ENCODE results near the gene INAFM2. TPM values are rescaled to one million over a fixed set of nuclear protein-coding genes. Genes with fewer than 3 reads are reported as not detected.

Gene INAFM2
- total RNA-seq, 1 donor from 2014 or later, result 80.6 TPM

DNA sequence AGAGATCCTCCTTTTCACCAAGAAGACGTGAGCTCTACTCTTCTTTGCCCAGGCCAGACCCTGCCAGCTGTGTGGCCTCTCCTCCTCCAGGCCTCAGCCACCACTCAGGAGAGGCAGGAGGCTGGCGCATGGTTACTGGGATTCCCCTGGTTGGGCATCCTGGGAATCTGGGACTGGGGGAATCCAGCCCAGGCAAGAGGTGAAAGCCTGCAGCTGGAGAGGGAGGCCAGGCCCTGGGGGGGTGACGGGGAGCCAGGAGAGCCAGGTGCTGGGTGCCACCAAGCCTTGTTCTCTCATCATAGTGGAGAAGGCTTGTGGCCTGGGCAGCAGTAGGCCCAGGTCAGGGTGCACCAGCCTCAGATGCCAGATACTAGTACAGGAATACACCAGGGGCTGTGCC, 11.0 kb downstream of the INAFM2 start:
- H3K4me3 Mint-ChIP-seq (ENCODE audit: unreplicated experiment), result no peak overlapping the region

DNA sequence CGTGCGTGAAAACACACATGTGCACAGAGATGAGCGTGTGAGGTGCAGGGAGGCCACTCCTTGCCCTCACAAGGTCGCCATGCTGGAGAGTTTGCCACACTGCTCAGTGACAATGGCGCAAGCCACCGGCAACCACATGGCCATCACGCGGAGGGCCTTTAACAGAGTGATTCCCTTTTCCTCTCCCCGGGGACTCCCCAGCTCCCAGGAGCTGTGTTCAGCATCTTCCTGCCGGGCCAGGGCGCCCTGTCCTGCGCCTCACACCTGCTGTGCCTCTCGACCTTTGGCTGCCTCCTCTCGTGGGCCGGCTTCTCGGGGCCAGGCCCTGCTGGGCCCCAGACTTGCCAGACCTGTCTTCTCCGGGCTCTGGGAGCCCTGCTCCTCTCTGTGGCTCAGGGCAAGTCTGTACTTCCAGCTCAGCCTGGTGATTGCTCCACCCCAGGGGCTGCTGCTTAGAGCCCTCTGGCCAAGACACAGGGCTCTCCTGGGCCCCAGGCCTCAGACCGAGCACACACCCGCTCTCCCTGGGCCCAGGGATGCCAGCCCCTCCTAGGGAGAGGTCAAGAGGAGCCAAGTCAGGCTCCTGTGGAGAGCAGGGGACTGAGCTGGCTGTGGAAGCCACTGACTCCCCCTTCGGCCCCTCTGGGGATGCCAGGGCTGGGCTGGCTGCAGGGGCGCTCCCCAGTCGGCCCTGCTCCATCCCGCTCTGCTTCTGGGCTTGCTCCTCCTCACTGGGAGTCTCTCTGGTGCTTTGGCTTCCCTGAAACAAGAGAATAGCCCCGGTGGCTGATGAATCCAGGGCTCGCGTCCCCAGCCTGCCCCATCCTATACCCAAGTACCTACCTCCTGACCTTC, 11.7 kb downstream of the INAFM2 start:
- Mint-ChIP-seq H3K27ac (ENCODE audit: unreplicated experiment) (peak overlapping the region; percentile 95), H3K36me3 (ENCODE audit: low read depth) (peaks cover 5% of the 10 kb centered on the region), H3K9me3 (ENCODE audit: low read depth) (no peaks in the 10 kb centered on the region), H3K4me3 (ENCODE audit: unreplicated experiment) (no peak overlapping the region), H3K4me1 (ENCODE audit: low read depth) (peaks cover 95% of the 10 kb centered on the region), H3K27me3 (ENCODE audit: low read depth) (no peaks in the 10 kb centered on the region)
- TF ChIP-seq, protein P1, sequence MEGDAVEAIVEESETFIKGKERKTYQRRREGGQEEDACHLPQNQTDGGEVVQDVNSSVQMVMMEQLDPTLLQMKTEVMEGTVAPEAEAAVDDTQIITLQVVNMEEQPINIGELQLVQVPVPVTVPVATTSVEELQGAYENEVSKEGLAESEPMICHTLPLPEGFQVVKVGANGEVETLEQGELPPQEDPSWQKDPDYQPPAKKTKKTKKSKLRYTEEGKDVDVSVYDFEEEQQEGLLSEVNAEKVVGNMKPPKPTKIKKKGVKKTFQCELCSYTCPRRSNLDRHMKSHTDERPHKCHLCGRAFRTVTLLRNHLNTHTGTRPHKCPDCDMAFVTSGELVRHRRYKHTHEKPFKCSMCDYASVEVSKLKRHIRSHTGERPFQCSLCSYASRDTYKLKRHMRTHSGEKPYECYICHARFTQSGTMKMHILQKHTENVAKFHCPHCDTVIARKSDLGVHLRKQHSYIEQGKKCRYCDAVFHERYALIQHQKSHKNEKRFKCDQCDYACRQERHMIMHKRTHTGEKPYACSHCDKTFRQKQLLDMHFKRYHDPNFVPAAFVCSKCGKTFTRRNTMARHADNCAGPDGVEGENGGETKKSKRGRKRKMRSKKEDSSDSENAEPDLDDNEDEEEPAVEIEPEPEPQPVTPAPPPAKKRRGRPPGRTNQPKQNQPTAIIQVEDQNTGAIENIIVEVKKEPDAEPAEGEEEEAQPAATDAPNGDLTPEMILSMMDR (IDR thresholded peaks at IDR 0.05), result no peak
- no peak for DNase-seq (ENCODE audit: low spot score)

More for the DNA sequence above, 11.0 kb downstream of the INAFM2 start:
- Mint-ChIP-seq H3K27me3 (ENCODE audit: low read depth) (no peaks in the 10 kb centered on the region), H3K4me1 (ENCODE audit: low read depth) (peaks cover 95% of the 10 kb centered on the region), H3K36me3 (ENCODE audit: low read depth) (peaks cover 5% of the 10 kb centered on the region), H3K9me3 (ENCODE audit: low read depth) (no peaks in the 10 kb centered on the region), H3K27ac (ENCODE audit: unreplicated experiment) (peak overlapping the region; percentile 87)
- DNase-seq (ENCODE audit: low spot score), result no peak
- TF ChIP-seq, protein P1 (IDR thresholded peaks at IDR 0.05), result no peak

DNA sequence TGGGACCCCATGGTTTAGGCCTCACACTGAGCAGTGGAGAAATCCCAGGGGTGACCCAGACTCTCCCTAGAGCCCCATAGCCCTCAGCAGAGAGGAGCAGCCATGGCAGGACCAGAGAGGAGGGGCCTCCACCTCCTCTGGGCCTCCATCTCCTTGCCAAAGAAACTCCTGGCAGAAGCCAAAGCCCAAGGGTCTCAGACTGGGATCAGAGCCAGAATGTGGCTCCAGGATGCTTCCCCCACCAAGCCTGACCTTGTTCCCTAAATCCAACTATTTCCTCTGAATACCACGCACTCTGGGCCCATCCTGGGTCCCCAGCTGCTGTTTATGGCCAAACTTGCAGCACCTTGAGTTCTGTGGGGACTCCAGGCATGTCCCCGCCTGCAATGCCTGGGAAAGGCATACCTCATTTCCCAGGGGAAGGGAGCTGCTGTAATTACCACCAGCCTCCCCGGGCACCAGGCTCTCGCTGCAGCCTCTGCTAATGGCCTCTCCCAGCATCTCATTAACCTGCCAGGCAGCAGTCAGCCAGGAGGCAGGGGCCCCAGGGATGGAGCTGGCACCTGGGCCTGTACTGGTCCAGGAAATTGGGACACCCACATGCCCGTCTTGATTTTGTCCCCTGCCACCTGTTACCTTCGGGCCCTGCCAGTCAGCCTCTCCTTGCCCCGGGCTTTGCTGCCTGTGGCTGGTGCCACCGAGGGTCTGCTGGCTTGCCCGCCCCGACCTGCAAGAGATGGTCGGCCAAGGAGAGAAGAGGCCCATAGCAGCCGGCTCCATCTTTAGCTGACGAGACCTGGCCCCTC, 12.6 kb downstream of the INAFM2 start:
- DNase-seq (ENCODE audit: low spot score), result no peak
- H3K9me3 Mint-ChIP-seq (ENCODE audit: low read depth), result no peaks in the 10 kb centered on the region
- H3K4me1 Mint-ChIP-seq (ENCODE audit: low read depth), result peaks cover 95% of the 10 kb centered on the region
- H3K4me3 Mint-ChIP-seq (ENCODE audit: unreplicated experiment), result peak overlapping the region; percentile 19
- H3K27me3 Mint-ChIP-seq (ENCODE audit: low read depth), result no peaks in the 10 kb centered on the region
- H3K27ac Mint-ChIP-seq (ENCODE audit: unreplicated experiment), result peak overlapping the region; percentile 95
- TF ChIP-seq, protein P1 (IDR thresholded peaks at IDR 0.05), result no peak
- peaks cover 3% of the 10 kb centered on the region for H3K36me3 Mint-ChIP-seq (ENCODE audit: low read depth)

DNA sequence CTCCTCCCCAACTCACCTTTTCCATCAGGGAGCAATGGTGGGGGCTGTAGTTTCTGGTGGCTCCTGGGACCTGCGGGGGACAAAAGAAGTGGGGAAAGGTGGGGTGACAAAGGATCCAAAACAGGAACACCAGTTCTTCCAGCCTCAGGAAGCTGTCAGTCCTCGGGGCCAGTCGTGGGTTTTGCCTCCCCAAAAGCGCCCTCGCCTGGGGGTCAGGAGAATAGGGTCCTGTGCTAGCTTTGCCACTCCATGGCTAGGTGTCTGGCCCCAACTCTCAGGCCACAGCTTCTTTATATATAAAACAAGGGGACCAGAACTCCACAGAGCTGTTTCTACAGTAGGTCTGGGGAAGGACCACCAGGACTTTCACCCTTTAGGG, 13.2 kb downstream of the INAFM2 start:
- H3K9me3 Mint-ChIP-seq (ENCODE audit: low read depth), result no peaks in the 10 kb centered on the region
- DNase-seq (ENCODE audit: low spot score), result no peak
- peaks cover 3% of the 10 kb centered on the region for H3K36me3 Mint-ChIP-seq (ENCODE audit: low read depth)
- peak overlapping the region; percentile 100 for H3K27ac Mint-ChIP-seq (ENCODE audit: unreplicated experiment)
- peaks cover 99% of the 10 kb centered on the region for H3K4me1 Mint-ChIP-seq (ENCODE audit: low read depth)
- no peak overlapping the region for H3K4me3 Mint-ChIP-seq (ENCODE audit: unreplicated experiment)
- no peaks in the 10 kb centered on the region for H3K27me3 Mint-ChIP-seq (ENCODE audit: low read depth)
- TF ChIP-seq, protein P1 (IDR thresholded peaks at IDR 0.05), result peak; percentile 35

DNA sequence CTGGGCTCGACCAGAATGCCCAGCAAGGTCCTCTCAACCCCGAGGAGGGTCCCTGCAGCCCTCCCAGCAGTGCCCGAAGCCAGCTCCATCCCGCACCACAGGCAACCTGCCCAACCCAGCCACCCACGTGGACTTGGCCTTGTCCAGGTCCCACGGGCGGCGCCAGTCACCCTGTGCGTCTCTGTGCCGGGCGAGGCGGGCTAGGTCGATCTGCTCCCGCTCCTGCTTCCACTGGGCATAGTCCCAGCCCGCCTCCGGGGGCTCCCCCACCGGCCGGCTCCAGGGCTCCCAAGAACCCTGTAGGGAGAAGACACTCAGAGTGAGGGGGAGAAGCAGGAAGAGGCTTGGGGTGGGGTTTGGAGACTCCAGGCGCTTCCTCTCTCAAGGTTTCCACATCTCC, 14.1 kb downstream of the INAFM2 start:
- Mint-ChIP-seq H3K36me3 (ENCODE audit: low read depth) (peaks cover 3% of the 10 kb centered on the region), H3K4me1 (ENCODE audit: low read depth) (peaks cover 97% of the 10 kb centered on the region), H3K27ac (ENCODE audit: unreplicated experiment) (peak overlapping the region; percentile 100), H3K4me3 (ENCODE audit: unreplicated experiment) (peak overlapping the region; percentile 73), H3K9me3 (ENCODE audit: low read depth) (no peaks in the 10 kb centered on the region), H3K27me3 (ENCODE audit: low read depth) (no peaks in the 10 kb centered on the region)
- peak; percentile 95 for DNase-seq (ENCODE audit: low spot score)
- TF ChIP-seq, protein P1 (IDR thresholded peaks at IDR 0.05), result no peak
